Right forelimb (tissue), 1 donor: ENCODE data around the gene SPRR5.

Experiments used
- DNase-seq: peaks from one replicate; pipeline ENCODE4 v3.0.0-alpha.2; 2018

SPRR5 gene

GRCh38 chr1:152986578-152986977 is 39.6 kb downstream of the SPRR5 start:
- no peak for DNase-seq

DNA sequence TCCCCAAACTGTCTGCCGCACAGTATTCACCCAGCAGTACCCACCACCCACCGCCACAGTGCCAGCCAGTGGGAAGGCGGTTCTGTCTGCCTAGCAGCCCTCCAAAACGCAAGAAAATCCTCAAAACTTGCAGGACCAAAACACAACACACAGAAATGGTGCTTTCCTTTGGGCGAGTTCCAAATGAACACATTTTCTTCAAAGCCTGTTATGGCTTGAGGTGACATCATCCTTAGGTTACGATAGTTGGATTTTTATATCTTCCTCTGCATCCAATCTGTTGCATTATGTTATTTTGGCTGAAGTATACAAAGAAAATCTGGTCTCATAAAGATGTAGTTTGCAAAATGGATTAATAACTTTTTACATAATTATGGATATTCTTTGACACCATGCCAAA is 46.2 kb downstream of the SPRR5 start:
- no peak for DNase-seq

DNA sequence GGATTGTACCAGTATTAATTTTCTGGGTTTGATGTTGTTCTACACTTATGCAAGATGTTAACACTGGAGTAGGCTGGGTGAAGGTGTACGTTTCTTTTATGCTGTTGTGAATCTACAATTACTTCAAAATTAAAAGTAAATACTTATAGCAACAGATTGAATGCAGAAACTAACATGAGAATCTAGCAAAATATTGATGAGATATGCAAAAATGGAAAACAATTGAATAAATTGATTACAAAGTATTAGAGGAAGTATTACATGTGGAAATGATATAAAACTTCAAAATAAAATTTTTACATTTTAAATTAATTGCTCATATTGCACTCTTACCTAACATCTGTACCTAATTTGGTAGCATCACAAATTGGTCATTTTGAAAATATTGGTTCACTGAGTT is 48.8 kb downstream of the SPRR5 start:
- DNase-seq, result no peak

DNA sequence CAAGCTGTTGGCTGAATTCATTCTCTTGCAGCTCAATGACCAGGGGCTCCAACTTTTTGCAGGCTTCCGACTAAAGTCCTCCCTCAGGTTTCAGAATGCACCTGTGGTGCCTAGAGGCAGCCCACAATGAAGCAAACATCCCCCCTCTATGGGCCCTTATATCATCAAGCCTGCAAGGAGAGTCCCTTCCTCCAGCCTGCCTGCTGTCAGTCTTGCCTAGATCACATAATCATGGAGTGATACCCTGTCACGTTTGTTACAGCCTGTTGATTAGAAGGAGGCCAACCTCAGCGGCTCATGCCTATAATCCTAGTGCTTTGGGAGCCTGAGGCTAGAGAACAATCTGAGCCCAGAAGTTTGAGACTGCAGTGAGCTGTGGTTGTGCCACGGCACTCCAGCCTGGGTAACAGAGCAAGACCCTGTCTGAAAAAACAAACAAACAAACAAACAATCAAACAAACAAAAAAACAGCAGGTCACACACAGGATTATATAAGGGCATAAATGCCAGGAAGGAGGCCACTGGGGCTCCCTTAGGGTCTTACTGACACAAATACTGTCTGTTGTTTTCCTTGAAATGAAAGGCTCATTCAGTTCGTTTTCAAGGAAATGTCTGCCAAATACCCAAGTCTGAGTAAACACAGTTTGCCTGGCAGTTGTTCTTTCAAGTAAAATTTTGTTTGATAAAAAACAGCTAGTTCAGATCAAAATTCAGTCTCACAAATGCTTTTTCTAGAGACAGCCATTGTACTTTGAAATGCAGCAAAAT is 49.8 kb downstream of the SPRR5 start:
- no peak for DNase-seq

GRCh38 chr1:152997901-152998300 is 50.9 kb downstream of the SPRR5 start:
- DNase-seq, result no peak

DNA sequence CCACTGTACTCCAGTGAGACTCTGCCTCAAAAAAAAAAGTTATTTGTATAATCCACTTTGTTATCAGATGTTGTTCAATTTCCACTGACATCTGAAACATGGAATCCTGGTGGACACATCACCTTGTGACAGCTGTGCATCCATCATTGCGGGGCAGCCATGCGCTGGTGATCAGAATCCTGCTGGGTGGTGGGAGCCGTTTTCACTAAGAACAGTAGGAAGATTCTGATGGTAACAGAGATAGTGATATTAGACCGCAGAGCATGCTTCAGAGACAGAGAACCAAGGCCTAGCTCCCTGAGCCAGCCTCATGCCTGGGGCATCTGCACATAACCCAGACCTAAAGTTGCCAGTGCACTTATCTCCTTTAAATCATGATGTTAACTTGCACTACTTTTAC is 51.5 kb downstream of the SPRR5 start:
- no peak for DNase-seq
